ENCODE measurements around the gene PSMB9.
A peak's percentile ranks its signal among the peaks of the same experiment; 100 is the strongest.

DNA sequence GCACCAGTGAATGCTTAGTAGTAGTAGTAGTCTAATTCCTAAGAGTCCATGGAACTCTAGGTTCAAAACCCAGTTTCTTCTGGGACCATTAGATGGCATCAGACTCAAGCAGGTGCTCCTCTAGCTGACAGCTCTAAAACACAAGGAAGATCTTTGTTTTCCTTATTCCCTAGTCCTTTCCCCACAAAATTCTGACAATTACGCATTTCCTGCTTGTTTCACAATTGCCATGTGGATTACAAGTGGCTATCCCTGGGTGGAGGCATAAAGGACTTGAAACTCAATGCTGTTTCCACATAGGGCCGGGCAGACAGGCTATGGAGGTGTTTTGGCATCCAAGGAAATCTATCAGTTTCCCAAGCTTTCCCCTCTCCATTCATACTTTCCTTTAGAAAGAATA is 28.0 kb upstream of the PSMB9 start:
- TF ChIP-seq, protein P1, sequence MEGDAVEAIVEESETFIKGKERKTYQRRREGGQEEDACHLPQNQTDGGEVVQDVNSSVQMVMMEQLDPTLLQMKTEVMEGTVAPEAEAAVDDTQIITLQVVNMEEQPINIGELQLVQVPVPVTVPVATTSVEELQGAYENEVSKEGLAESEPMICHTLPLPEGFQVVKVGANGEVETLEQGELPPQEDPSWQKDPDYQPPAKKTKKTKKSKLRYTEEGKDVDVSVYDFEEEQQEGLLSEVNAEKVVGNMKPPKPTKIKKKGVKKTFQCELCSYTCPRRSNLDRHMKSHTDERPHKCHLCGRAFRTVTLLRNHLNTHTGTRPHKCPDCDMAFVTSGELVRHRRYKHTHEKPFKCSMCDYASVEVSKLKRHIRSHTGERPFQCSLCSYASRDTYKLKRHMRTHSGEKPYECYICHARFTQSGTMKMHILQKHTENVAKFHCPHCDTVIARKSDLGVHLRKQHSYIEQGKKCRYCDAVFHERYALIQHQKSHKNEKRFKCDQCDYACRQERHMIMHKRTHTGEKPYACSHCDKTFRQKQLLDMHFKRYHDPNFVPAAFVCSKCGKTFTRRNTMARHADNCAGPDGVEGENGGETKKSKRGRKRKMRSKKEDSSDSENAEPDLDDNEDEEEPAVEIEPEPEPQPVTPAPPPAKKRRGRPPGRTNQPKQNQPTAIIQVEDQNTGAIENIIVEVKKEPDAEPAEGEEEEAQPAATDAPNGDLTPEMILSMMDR (conservative IDR thresholded peaks at IDR 0.05 in 1 of 2, IDR thresholded peaks at IDR 0.05 in 1 of 2; ENCODE audit: low read depth in 1 of 2, low read length in 2 of 2) = peak in 1 of 2 donors; percentile 36
- no peak for TF ChIP-seq EZH2 (IDR thresholded peaks at IDR 0.05; ENCODE audit: low read length, missing control alignments)

Data from fibroblast of lung (primary cell).